Natural killer cell (primary cell): ENCODE measurements around the gene CTDSP2. TPM values are rescaled to one million over a fixed set of nuclear protein-coding genes. Genes with fewer than 3 reads are reported as not detected.
A peak's percentile ranks its signal among the peaks of the same experiment; 100 is the strongest.

Experiments
- ATAC-seq, 3 donors: fragments of 150-1000 bp in 2 of 3; fragments of 200-7000 bp in 1 of 3; cut with Tn5 transposase; 1 replicate in 1 of 3; 2 replicates in 2 of 3; pipeline ENCODE4 v1.10.0; 2021; ENCODE audit warnings: mild to moderate bottlenecking in 2 of 3, moderate library complexity in 2 of 3
- DNase-seq, 2 donors: peaks; one replicate each; pipeline versions ENCODE4 v3.0.0 to v3.0.0-alpha.2; 2013 to 2021; ENCODE audit warnings: mixed read lengths in 1 of 2
- H3K27ac ChIP-seq: one replicate; pipeline ENCODE4 v1.5.1; 2013; ENCODE audit warnings: mild to moderate bottlenecking, low read length
- H3K27me3 ChIP-seq: one replicate; pipeline ENCODE4 v1.6.1; 2013; ENCODE audit warnings: low read length; ENCODE audit not compliant: control insufficient read depth, insufficient read depth
- H3K36me3 ChIP-seq: one replicate; pipeline ENCODE4 v1.6.1; 2013; ENCODE audit warnings: low read length; ENCODE audit not compliant: control insufficient read depth, insufficient read depth
- H3K4me1 ChIP-seq: one replicate; pipeline ENCODE4 v1.6.1; 2013; ENCODE audit warnings: low read length; ENCODE audit not compliant: control insufficient read depth, insufficient read depth
- H3K4me3 ChIP-seq: one replicate; pipeline ENCODE4 v1.5.1; 2013; ENCODE audit warnings: low read length
- H3K9me3 ChIP-seq: one replicate; pipeline ENCODE4 v1.6.1; 2013; ENCODE audit warnings: low read length; ENCODE audit not compliant: control insufficient read depth, insufficient read depth
- H3K27ac Mint-ChIP-seq, 2 donors: one replicate each; pipeline ENCODE4 v1.8.0; 2022; ENCODE audit warnings: mild to moderate bottlenecking in 2 of 2, mixed read lengths in 2 of 2, moderate library complexity in 1 of 2
- H3K27me3 Mint-ChIP-seq, 2 donors: one replicate each; pipeline ENCODE4 v1.8.0; 2022; ENCODE audit warnings: low read depth in 2 of 2, mixed read lengths in 2 of 2
- H3K36me3 Mint-ChIP-seq: one replicate; pipeline ENCODE4 v1.8.0; 2022; ENCODE audit warnings: mixed read lengths
- H3K4me1 Mint-ChIP-seq, 2 donors: one replicate each; pipeline ENCODE4 v1.8.0; 2022; ENCODE audit warnings: mixed read lengths in 2 of 2
- H3K4me3 Mint-ChIP-seq: one replicate; pipeline ENCODE4 v1.8.0; 2022; ENCODE audit warnings: mild to moderate bottlenecking, moderate library complexity, mixed read lengths
- H3K9me3 Mint-ChIP-seq, 2 donors: one replicate each; pipeline ENCODE4 v1.8.0; 2022; ENCODE audit warnings: mixed read lengths in 2 of 2
- CTCF ChIP-seq: fragments of 200-600 bp; IDR thresholded peaks from one replicate; pipeline ENCODE4 v1.8.0; 2022; ENCODE audit warnings: antibody characterized with exemption
- WGBS: methylation state at CpG from one replicate; pipeline ENCODE4 v1.1.7; 2013; ENCODE audit warnings: missing lambda C conversion rate; ENCODE audit not compliant: insufficient coverage; 5-methylcytosine and 5-hydroxymethylcytosine counted together
- intact Hi-C: fragments of 100-400 bp; cut with micrococcal nuclease; formaldehyde crosslinking; loops from one replicate; pipeline ENCODE4 v1.14.2; 2022
- total RNA-seq, 4 donors: library from RNA; stranded (reverse); fragments of 120-200 nt in 1 of 4; gene quantifications; one replicate each; pipeline versions ENCODE4 v1.2.3 to v1.2.4, GENCODE V29; 2013 to 2022

The CTDSP2 gene
- total RNA-seq, 3 donors from 2014 or later (not counting 1 experiment from before 2014, with no cell fraction given): 93.8 to 135 (median 123) TPM

GRCh38 chr12:57834086-57834876, 12.2 kb downstream of the CTDSP2 start:
- WGBS: 0% methylated on average over 1 of the region's 1 CpG
- ATAC-seq: no peak

GRCh38 chr12:57833672-57834071, 12.9 kb downstream of the CTDSP2 start:
- H3K27me3 Mint-ChIP-seq: no peaks in the 10 kb centered on the region
- H3K9me3 Mint-ChIP-seq: no peaks in the 10 kb centered on the region
- no peak overlapping the region for H3K27ac ChIP-seq

More at GRCh38 chr12:57834086-57834876, 12.2 kb downstream of the CTDSP2 start:
- Histone ChIP-seq H3K36me3 (peaks cover 5% of the 10 kb centered on the region), H3K4me3 (no peak overlapping the region), H3K4me1 (peaks cover 89% of the 10 kb centered on the region), H3K27ac (peak overlapping the region; percentile 3), H3K9me3 (no peaks in the 10 kb centered on the region), H3K27me3 (no peaks in the 10 kb centered on the region)
- no peaks in the 10 kb centered on the region for H3K36me3 Mint-ChIP-seq
- no peaks in the 10 kb centered on the region for H3K9me3 Mint-ChIP-seq
- intact Hi-C loops: no loop called here
- peak overlapping the region; percentile 40 for H3K4me3 Mint-ChIP-seq
- peaks cover 63 to 81% of the 10 kb centered on the region in 2 donors for H3K4me1 Mint-ChIP-seq
- TF ChIP-seq CTCF: no peak
- no peaks in the 10 kb centered on the region for H3K27me3 Mint-ChIP-seq
- H3K27ac Mint-ChIP-seq: peak overlapping the region in 1 of 2 donors; percentile 95
- no peak for DNase-seq

GRCh38 chr12:57832966-57833365, 13.6 kb downstream of the CTDSP2 start:
- Mint-ChIP-seq H3K4me1 (peaks cover 56 to 72% of the 10 kb centered on the region in 2 donors), H3K27me3 (no peaks in the 10 kb centered on the region), H3K27ac (peak overlapping the region; percentile 91 to 95), H3K4me3 (no peak overlapping the region), H3K9me3 (no peaks in the 10 kb centered on the region), H3K36me3 (no peaks in the 10 kb centered on the region)
- ATAC-seq: no peak
- Histone ChIP-seq H3K27me3 (no peaks in the 10 kb centered on the region), H3K27ac (peak overlapping the region; percentile 19), H3K4me1 (peaks cover 76% of the 10 kb centered on the region), H3K36me3 (peaks cover 15% of the 10 kb centered on the region), H3K4me3 (no peak overlapping the region), H3K9me3 (no peaks in the 10 kb centered on the region)
- DNase-seq: no peak
- intact Hi-C loops: no loop called here
- WGBS: 43% methylated on average over 10 of the region's 10 CpGs
- TF ChIP-seq CTCF: no peak

More at GRCh38 chr12:57833672-57834071, 12.9 kb downstream of the CTDSP2 start:
- ATAC-seq (no peak), DNase-seq (no peak)
- 81% methylated on average over 3 of the region's 3 CpGs for WGBS
- intact Hi-C loops: no loop called here
- Histone ChIP-seq H3K4me3 (no peak overlapping the region), H3K4me1 (peaks cover 83% of the 10 kb centered on the region), H3K27me3 (no peaks in the 10 kb centered on the region), H3K36me3 (peaks cover 11% of the 10 kb centered on the region), H3K9me3 (no peaks in the 10 kb centered on the region)
- peak overlapping the region; percentile 91 to 95 for H3K27ac Mint-ChIP-seq
- TF ChIP-seq CTCF: no peak
- peaks cover 63 to 79% of the 10 kb centered on the region in 2 donors for H3K4me1 Mint-ChIP-seq
- H3K4me3 Mint-ChIP-seq: peak overlapping the region; percentile 17
- no peaks in the 10 kb centered on the region for H3K36me3 Mint-ChIP-seq
